Measurements from ENCODE around the gene TPM4.
A peak's percentile ranks its signal among the peaks of the same experiment; 100 is the strongest.
"Not testable (repeated sequence)": the region's sequence is repeated elsewhere in the genome, so short reads cannot be mapped to it uniquely, and the experiment has no call there.

Gene TPM4

DNA sequence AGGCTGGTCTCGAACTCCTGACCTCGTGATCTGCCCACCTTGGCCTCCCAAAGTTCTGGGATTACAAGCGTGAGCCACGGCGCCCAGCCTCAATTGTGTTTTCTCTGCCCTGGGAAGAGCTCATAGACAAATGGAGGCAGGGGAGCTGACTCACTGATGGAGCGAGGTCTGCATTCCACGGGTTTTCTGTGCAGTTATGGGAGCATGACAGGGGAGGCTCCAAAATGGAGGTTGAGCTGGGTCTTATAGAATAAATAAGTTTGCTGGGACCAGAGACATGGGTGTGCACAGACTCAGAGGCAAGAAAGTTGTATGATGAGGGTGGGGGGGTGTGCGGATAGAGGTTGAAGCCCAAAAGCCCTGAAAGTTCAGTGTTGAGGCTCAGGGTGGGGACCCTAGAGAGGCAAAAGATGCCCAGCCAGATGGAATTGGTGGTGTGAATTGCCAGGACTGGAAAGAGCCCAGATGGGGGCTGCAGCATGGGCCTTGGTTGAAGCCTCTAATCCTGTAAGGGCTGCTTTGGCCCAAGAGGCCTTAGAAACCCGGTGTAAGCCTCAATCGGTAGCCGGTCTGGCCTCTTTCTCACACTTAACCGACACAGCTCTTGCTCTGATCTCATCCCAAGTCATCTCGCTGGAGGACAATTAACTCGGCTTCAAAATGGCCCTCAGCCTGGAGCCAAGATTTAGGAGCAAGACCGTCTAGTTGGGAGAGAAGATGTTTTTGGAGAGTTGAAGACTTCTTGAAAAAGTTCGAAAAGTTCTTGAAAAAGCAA lies 1.9 kb downstream of the TPM4 start:
- peak; percentile 66 for DNase-seq (ENCODE audit: low read depth)
- H3K4me3 ChIP-seq (ENCODE audit: low read depth, low read length) = peak overlapping the region; percentile 93
- no peak for TF ChIP-seq CTCF (conservative IDR thresholded peaks at IDR 0.05; ENCODE audit: low read depth, low read length)

- peak overlapping the region; percentile 93 for H3K4me3 ChIP-seq (ENCODE audit: low read depth, low read length)
- no peak for TF ChIP-seq CTCF (conservative IDR thresholded peaks at IDR 0.05; ENCODE audit: low read depth, low read length)
- peak; percentile 97 for DNase-seq (ENCODE audit: low read depth)
Measured at GRCh38 chr19:16078759-16079707, 2.7 kb downstream of the TPM4 start.

GRCh38 chr19:16084067-16084685 lies 7.9 kb downstream of the TPM4 start:
- H3K4me3 ChIP-seq (ENCODE audit: low read depth, low read length) = no peak overlapping the region
- no peak for TF ChIP-seq CTCF (conservative IDR thresholded peaks at IDR 0.05; ENCODE audit: low read depth, low read length)
- no peak for DNase-seq (ENCODE audit: low read depth)

GRCh38 chr19:16085115-16085514 lies 8.8 kb downstream of the TPM4 start:
- no peak for TF ChIP-seq CTCF (conservative IDR thresholded peaks at IDR 0.05; ENCODE audit: low read depth, low read length)
- DNase-seq (ENCODE audit: low read depth) = no peak
- no peak overlapping the region for H3K4me3 ChIP-seq (ENCODE audit: low read depth, low read length)

DNA sequence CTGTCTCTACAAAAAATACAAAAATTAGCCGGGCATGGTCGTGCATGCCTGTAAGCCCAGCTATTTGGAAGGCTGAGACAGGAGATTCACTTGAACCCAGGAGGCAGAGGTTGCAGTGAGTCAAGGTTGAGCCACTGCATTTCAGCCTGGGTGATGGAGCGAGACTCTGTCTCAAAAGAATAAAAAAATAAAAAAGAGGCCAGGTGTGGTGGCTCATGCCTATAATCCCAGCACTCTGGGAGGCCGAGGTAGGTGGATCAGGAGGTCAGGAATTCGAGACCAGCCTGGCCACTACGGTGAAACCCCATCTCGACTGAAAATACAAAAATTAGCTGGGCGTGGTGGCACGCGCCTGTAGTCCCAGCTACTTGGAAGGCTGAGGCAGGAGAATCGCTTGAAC lies 11.1 kb downstream of the TPM4 start:
- not testable (repeated sequence) for DNase-seq (ENCODE audit: low read depth); H3K4me3 ChIP-seq (ENCODE audit: low read depth, low read length)

DNA sequence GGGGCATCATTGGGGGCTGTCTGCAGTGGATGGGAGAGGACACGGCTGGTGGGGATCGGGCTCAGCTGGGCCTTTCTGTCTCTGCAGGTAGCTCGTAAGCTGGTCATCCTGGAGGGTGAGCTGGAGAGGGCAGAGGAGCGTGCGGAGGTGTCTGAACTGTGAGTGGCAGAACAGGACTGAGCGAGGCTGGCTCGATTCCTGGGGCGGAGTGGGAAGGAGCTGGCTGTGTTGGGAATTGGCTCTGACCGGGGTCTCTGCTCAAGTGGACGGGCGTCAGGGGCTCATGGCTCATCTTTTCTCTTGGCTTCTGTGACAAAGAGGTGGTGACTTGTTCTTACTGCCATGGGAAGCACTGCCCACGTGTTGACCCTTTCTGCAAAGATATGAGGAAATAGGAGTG lies 11.6 kb downstream of the TPM4 start:
- DNase-seq (ENCODE audit: low read depth) = no peak
- no peak for TF ChIP-seq CTCF (conservative IDR thresholded peaks at IDR 0.05; ENCODE audit: low read depth, low read length)
- no peak overlapping the region for H3K4me3 ChIP-seq (ENCODE audit: low read depth, low read length)

- H3K4me3 ChIP-seq (ENCODE audit: low read depth, low read length) = no peak overlapping the region
- no peak for DNase-seq (ENCODE audit: low read depth)
- peak; percentile 37 for TF ChIP-seq CTCF (conservative IDR thresholded peaks at IDR 0.05; ENCODE audit: low read depth, low read length)
Measured at GRCh38 chr19:16088351-16089009, 12.2 kb downstream of the TPM4 start.
